Right lobe of liver (tissue), 6 donors: ENCODE measurements around the gene SYNJ2. TPM values are rescaled to one million over a fixed set of nuclear protein-coding genes. Genes with fewer than 3 reads are reported as not detected.

Experiments
- ATAC-seq, 4 donors: fragments of 200-7000 bp; cut with Tn5 transposase; one replicate each; pipeline ENCODE4 v1.9.1; 2020; ENCODE audit warnings: mild to moderate bottlenecking in 4 of 4, moderate library complexity in 4 of 4
- DNase-seq, 3 donors: peaks; one replicate each; pipeline ENCODE4 v3.0.0-alpha.2; 2020
- H3K27ac ChIP-seq, 3 donors: fragments of 200-600 bp; one replicate each; pipeline ENCODE4 v1.8.0; 2022
- H3K27me3 ChIP-seq, 2 donors: fragments of 200-600 bp; one replicate each; pipeline ENCODE4 v1.8.0; 2022
- H3K36me3 ChIP-seq, 4 donors: fragments of 200-600 bp; sonication (generic) in 1 of 4; one replicate each; pipeline versions ENCODE4 v1.5.1 to v1.8.0; 2017 to 2022; ENCODE audit warnings: control low read depth in 1 of 4
- H3K4me1 ChIP-seq, 4 donors: fragments of 200-600 bp; sonication (generic) in 1 of 4; one replicate each; pipeline versions ENCODE4 v1.5.1 to v1.8.0; 2017 to 2022; ENCODE audit warnings: control low read depth in 1 of 4
- H3K4me3 ChIP-seq, 3 donors: fragments of 200-600 bp; one replicate each; pipeline ENCODE4 v1.8.0; 2022
- H3K9me3 ChIP-seq, 4 donors: fragments of 200-600 bp; sonication (generic) in 1 of 4; one replicate each; pipeline versions ENCODE4 v1.5.1 to v1.8.0; 2017 to 2022; ENCODE audit warnings: control low read depth in 1 of 4
- CTCF ChIP-seq, 4 donors: fragments of 200-600 bp in 3 of 4; fragments of 450-650 bp in 1 of 4; IDR thresholded peaks; one replicate each; pipeline versions ENCODE4 v1.5.1 to v1.8.0; 2016 to 2022; ENCODE audit warnings: antibody characterized with exemption in 4 of 4, mild to moderate bottlenecking in 2 of 4
- POLR2A ChIP-seq: fragments of 450-650 bp; IDR thresholded peaks from one replicate; pipeline ENCODE4 v1.6.1; 2017; ENCODE audit warnings: antibody characterized with exemption, mild to moderate bottlenecking
- WGBS: methylation state at CpG from one replicate; pipeline ENCODE4 v1.1.6; 2018; ENCODE audit warnings: low coverage, low lambda C conversion rate; ENCODE audit not compliant: insufficient coverage; ENCODE audit errors: missing lambda C conversion rate; 5-methylcytosine and 5-hydroxymethylcytosine counted together
- intact Hi-C, 2 donors: fragments of 100-400 bp; cut with DNase I; formaldehyde crosslinking; loops; one replicate each; pipeline versions ENCODE4 v1.11.2 to v1.14.1; 2022
- total RNA-seq, 6 experiments: library from RNA; depleted of rRNA in 2 of 6; stranded (reverse); fragments of >200 nt in 2 of 6; fragmentation: NEBNext Ultra II Directional in 3 of 6; extraction: Animal tissue kit (Norgen Biotek cat#: 25700) in 3 of 6; gene quantifications; one replicate each; pipeline versions ENCODE4 v1.1.0 to v1.2.4, GENCODE V29; 2016 to 2023
- donor health status: DM: no; HTN: yes; CAD: no.
- donor health status: DM: no; HTN: no; CAD: no.
- donor health status: DM: no; HTN: no; CAD: no.
- donor health status: DM: no; HTN: yes; CAD: no.
- donor health status: DM: no; HTN: yes; CAD: no.

Gene SYNJ2
- total RNA-seq, 6 experiments from 2014 or later: 3.2 to 7.4 (median 4.2) TPM

- no peaks in the 10 kb centered on the region for H3K27me3 ChIP-seq
- H3K36me3 ChIP-seq: no peaks in the 10 kb centered on the region
- peaks cover 0 to 8% (median 1%) of the 10 kb centered on the region in 4 donors for H3K4me1 ChIP-seq
- DNase-seq (peak in 1 of 3 donors; percentile 53), ATAC-seq (peak in 2 of 4 donors; percentile 13 to 33)
- peak overlapping the region in 1 of 3 donors; percentile 20 for H3K27ac ChIP-seq
- WGBS: 89% methylated on average over 9 of the region's 16 CpGs
- no peaks in the 10 kb centered on the region for H3K9me3 ChIP-seq
- no peak for TF ChIP-seq CTCF (IDR thresholded peaks at IDR 0.05)
- no peak for TF ChIP-seq POLR2A
- intact Hi-C loops: no loop called here
- no peak overlapping the region for H3K4me3 ChIP-seq
These were observed 60.7 kb downstream of the SYNJ2 start for GRCh38 chr6:158042245-158042798.

- Histone ChIP-seq H3K27me3 (no peaks in the 10 kb centered on the region), H3K4me1 (peaks cover 0 to 8% (median 1%) of the 10 kb centered on the region in 4 donors), H3K4me3 (no peak overlapping the region), H3K27ac (no peak overlapping the region), H3K36me3 (no peaks in the 10 kb centered on the region), H3K9me3 (no peaks in the 10 kb centered on the region)
- DNase-seq (peak in 1 of 3 donors; percentile 40), ATAC-seq (no peak)
- TF ChIP-seq CTCF (IDR thresholded peaks at IDR 0.05): no peak
- no peak for TF ChIP-seq POLR2A
- WGBS: 94% methylated on average over 5 of the region's 20 CpGs
- intact Hi-C loops: no loop called here
These were observed 61.3 kb downstream of the SYNJ2 start for GRCh38 chr6:158043008-158043407.

- no peaks in the 10 kb centered on the region for H3K27me3 ChIP-seq
- H3K4me1 ChIP-seq: peaks cover 0 to 8% (median 1%) of the 10 kb centered on the region in 4 donors
- 90% methylated on average over 14 of the region's 31 CpGs for WGBS
- intact Hi-C loops: no loop called here
- DNase-seq (peak in 2 of 3 donors; percentile 40 to 74), ATAC-seq (peak in 1 of 4 donors; percentile 59)
- no peaks in the 10 kb centered on the region for H3K9me3 ChIP-seq
- H3K4me3 ChIP-seq: no peak overlapping the region
- H3K27ac ChIP-seq: no peak overlapping the region
- no peaks in the 10 kb centered on the region for H3K36me3 ChIP-seq
- TF ChIP-seq POLR2A: no peak
- no peak for TF ChIP-seq CTCF (IDR thresholded peaks at IDR 0.05)
These were observed 62.2 kb downstream of the SYNJ2 start for GRCh38 chr6:158043586-158044524.

- TF ChIP-seq POLR2A (no peak), CTCF (IDR thresholded peaks at IDR 0.05) (no peak)
- intact Hi-C loops: no loop called here
- H3K27ac ChIP-seq: no peak overlapping the region
- no peak for ATAC-seq
- H3K4me3 ChIP-seq: no peak overlapping the region
- 68% methylated on average over 6 of the region's 6 CpGs for WGBS
- H3K36me3 ChIP-seq: no peaks in the 10 kb centered on the region
- no peak for DNase-seq
- H3K27me3 ChIP-seq: no peaks in the 10 kb centered on the region
- no peaks in the 10 kb centered on the region for H3K9me3 ChIP-seq
- peaks cover 0 to 8% (median 1%) of the 10 kb centered on the region in 4 donors for H3K4me1 ChIP-seq
These were observed 62.8 kb downstream of the SYNJ2 start for GRCh38 chr6:158044525-158044888.
